Loucy (cell line): Measurements from ENCODE around the gene DDX39B.

Experiments
- H2AFZ ChIP-seq: fragments of 200-600 bp; sonication (generic); 2 replicates; pipeline ENCODE4 v1.6.0; 2016; ENCODE audit warnings: antibody characterized with exemption, mild to moderate bottlenecking, low read length, moderate library complexity
- H3F3A ChIP-seq: fragments of 200-600 bp; 2 replicates; pipeline ENCODE4 v1.6.0; 2016; ENCODE audit warnings: antibody characterized with exemption, low read depth, mild to moderate bottlenecking
- H3K27me3 ChIP-seq: fragments of 200-600 bp; sonication (generic); 2 replicates; pipeline ENCODE4 v1.6.1; 2014; ENCODE audit warnings: low read length, mild to moderate bottlenecking; ENCODE audit not compliant: insufficient read depth, poor library complexity, severe bottlenecking
- H3K36me3 ChIP-seq: fragments of 200-600 bp; sonication (generic); 2 replicates; pipeline ENCODE4 v1.6.1; 2016; ENCODE audit warnings: low read length; ENCODE audit not compliant: insufficient read depth
- H3K4me1 ChIP-seq: fragments of 200-600 bp; sonication (generic); 2 replicates; pipeline ENCODE4 v1.5.1; 2014; ENCODE audit warnings: low read length, mild to moderate bottlenecking; ENCODE audit not compliant: insufficient read depth, poor library complexity, severe bottlenecking
- H3K4me2 ChIP-seq: fragments of 200-600 bp; sonication (generic); 2 replicates; pipeline ENCODE4 v1.6.0; 2014; ENCODE audit warnings: antibody characterized with exemption, low read length, low read depth, mild to moderate bottlenecking; ENCODE audit not compliant: poor library complexity, severe bottlenecking
- H3K4me3 ChIP-seq: fragments of 200-600 bp; sonication (generic); 2 replicates; pipeline ENCODE4 v1.5.1; 2014; ENCODE audit warnings: low read length, mild to moderate bottlenecking, mixed read lengths; ENCODE audit not compliant: poor library complexity, severe bottlenecking
- H3K79me2 ChIP-seq: fragments of 200-600 bp; sonication (generic); 2 replicates; pipeline ENCODE4 v1.6.1; 2014; ENCODE audit warnings: low read length; ENCODE audit not compliant: insufficient read depth
- H3K9ac ChIP-seq: fragments of 200-600 bp; sonication (generic); 2 replicates; pipeline ENCODE4 v1.6.0; 2014; ENCODE audit warnings: mild to moderate bottlenecking, low read depth, low read length, moderate library complexity; ENCODE audit not compliant: poor library complexity, severe bottlenecking
- H3K9me2 ChIP-seq: fragments of 200-600 bp; sonication (generic); replicated peaks from 2 replicates; pipeline ENCODE4 v1.6.1; 2016; ENCODE audit warnings: low read depth, low read length, mixed read lengths
- H3K9me3 ChIP-seq: fragments of 200-600 bp; sonication (generic); 2 replicates; pipeline ENCODE4 v1.6.1; 2014; ENCODE audit warnings: mild to moderate bottlenecking, antibody characterized with exemption, low read length, low read depth; ENCODE audit not compliant: insufficient read depth
- H4K20me1 ChIP-seq: fragments of 200-600 bp; sonication (generic); 2 replicates; pipeline ENCODE4 v1.6.0; 2014; ENCODE audit warnings: antibody characterized with exemption, low read length, mild to moderate bottlenecking; ENCODE audit not compliant: insufficient read depth, poor library complexity, severe bottlenecking
- EZH2phosphoT487 ChIP-seq: fragments of 200-600 bp; IDR thresholded peaks from 2 replicates; pipeline ENCODE4 v1.6.1; 2018; ENCODE audit warnings: antibody characterized with exemption, mild to moderate bottlenecking, moderate library complexity, borderline replicate concordance
- TF ChIP-seq, protein P1 (sequence below): fragments of 200-600 bp; sonication (generic); conservative IDR thresholded peaks from 2 replicates; pipeline ENCODE4 v1.5.1; 2014; ENCODE audit warnings: mild to moderate bottlenecking, antibody characterized with exemption, low read length

The DDX39B gene

DNA sequence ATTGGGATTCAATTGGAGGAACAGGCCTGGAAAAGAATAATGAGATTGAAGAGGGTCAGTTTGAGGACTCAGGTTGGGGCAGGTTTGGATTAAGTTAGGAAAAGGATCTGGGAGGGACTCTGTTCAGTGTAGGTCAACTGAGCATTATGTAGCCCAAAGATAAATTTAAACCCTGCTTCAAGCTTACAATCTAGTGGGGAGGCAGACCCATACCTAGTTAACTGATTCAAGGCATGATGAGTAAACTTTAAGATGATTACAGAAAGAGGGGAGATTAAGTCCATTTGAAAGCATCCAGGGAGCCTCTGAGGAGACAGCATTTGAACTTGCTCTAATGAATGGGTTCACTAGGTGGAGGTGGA, 18.9 kb upstream of the DDX39B start:
- H3K79me2 ChIP-seq: peaks cover 29% of the 10 kb centered on the region; the same call in 1 of the 2 replicates
- no peak for TF ChIP-seq EZH2phosphoT487
- TF ChIP-seq, protein P1, sequence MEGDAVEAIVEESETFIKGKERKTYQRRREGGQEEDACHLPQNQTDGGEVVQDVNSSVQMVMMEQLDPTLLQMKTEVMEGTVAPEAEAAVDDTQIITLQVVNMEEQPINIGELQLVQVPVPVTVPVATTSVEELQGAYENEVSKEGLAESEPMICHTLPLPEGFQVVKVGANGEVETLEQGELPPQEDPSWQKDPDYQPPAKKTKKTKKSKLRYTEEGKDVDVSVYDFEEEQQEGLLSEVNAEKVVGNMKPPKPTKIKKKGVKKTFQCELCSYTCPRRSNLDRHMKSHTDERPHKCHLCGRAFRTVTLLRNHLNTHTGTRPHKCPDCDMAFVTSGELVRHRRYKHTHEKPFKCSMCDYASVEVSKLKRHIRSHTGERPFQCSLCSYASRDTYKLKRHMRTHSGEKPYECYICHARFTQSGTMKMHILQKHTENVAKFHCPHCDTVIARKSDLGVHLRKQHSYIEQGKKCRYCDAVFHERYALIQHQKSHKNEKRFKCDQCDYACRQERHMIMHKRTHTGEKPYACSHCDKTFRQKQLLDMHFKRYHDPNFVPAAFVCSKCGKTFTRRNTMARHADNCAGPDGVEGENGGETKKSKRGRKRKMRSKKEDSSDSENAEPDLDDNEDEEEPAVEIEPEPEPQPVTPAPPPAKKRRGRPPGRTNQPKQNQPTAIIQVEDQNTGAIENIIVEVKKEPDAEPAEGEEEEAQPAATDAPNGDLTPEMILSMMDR: no peak
- peaks cover 15% of the 10 kb centered on the region for H3F3A ChIP-seq
- H3K9me3 ChIP-seq: no peaks in the 10 kb centered on the region
- peaks cover 3% of the 10 kb centered on the region; the same call in 1 of the 2 replicates for H3K36me3 ChIP-seq
- peak overlapping the region; percentile 78 for H3K4me2 ChIP-seq
- no peaks in the 10 kb centered on the region for H3K9me2 ChIP-seq
- peak overlapping the region; percentile 69 for H3K9ac ChIP-seq
- peaks cover 81% of the 10 kb centered on the region for H3K4me1 ChIP-seq
- H3K4me3 ChIP-seq: peak overlapping the region; percentile 60
- H4K20me1 ChIP-seq: no peaks in the 10 kb centered on the region
- H2AFZ ChIP-seq: no peak overlapping the region
- no peaks in the 10 kb centered on the region for H3K27me3 ChIP-seq

DNA sequence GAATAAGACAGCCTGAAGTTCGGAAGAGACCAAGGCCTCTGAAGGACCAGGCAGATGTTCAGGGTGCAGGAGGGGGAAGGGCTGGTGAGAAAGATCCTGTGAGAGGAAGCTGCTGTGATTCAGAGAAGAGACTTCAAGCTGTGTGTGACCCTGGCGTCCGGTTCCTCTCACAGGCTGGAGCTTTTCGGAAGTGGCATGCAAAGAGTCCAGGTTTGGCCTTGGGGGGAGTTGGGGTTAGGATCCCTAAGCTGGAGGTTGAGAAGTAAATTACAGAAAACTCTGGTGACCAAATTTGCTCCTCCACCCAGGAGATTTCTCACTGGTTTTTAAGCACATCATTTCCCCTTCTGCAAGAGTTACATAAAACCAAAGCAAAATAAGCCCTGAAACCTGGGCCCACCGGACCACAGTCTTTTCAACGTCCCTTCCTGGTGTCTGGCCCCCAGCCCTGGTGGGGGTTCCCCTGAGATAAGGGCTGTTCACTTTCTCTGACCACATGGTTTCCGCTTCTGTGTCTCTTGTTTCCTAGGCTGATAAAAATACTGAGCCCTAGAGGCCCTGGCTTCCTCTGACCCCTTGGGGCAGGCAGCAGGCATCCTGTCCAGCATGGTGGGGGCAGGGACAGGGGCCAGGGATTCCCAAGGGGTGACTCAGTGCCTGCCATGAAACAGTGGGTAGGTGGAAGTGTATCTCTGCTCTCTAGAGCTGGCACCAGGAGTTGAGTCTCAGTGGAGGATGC, 18.3 kb upstream of the DDX39B start:
- Histone ChIP-seq H2AFZ (no peak overlapping the region), H3K36me3 (peaks cover 3% of the 10 kb centered on the region; the same call in 1 of the 2 replicates), H3K9me3 (no peaks in the 10 kb centered on the region), H3K79me2 (peaks cover 29% of the 10 kb centered on the region; the same call in 1 of the 2 replicates), H3K27me3 (no peaks in the 10 kb centered on the region), H3K4me2 (peak overlapping the region; percentile 78), H3K4me1 (peaks cover 81% of the 10 kb centered on the region), H3F3A (peaks cover 15% of the 10 kb centered on the region), H4K20me1 (no peaks in the 10 kb centered on the region), H3K4me3 (peak overlapping the region; percentile 60), H3K9me2 (no peaks in the 10 kb centered on the region), H3K9ac (peak overlapping the region; percentile 69)
- TF ChIP-seq EZH2phosphoT487: 0 out of 2 replicates have a peak, but pooled peaks have one; percentile 12
- TF ChIP-seq, protein P1: no peak

DNA sequence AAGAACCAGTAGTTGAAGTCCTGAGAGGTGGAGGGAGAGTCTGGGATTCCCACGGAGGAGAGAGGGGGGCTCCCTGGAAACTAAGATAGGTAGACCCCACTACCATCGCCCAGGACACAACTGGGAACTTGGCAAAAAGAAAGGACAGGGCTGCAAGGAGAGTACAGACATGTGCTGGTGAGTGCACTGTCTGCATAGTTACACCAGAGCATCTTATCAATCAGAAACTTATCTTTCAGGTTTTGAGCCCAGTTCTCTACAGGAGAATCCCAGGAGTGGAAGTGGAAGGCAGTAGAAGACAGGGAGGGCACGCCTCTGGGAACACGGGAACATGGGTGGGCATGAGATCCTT, 17.8 kb upstream of the DDX39B start:
- Histone ChIP-seq H3K4me3 (peak overlapping the region; percentile 60), H3K9me3 (no peaks in the 10 kb centered on the region), H3F3A (peaks cover 15% of the 10 kb centered on the region), H3K36me3 (peaks cover 3% of the 10 kb centered on the region; the same call in 1 of the 2 replicates), H3K9me2 (no peaks in the 10 kb centered on the region), H3K27me3 (no peaks in the 10 kb centered on the region), H4K20me1 (no peaks in the 10 kb centered on the region), H3K79me2 (peaks cover 29% of the 10 kb centered on the region; the same call in 1 of the 2 replicates), H2AFZ (no peak overlapping the region), H3K9ac (peak overlapping the region; percentile 69), H3K4me2 (peak overlapping the region; percentile 78), H3K4me1 (peaks cover 81% of the 10 kb centered on the region)
- TF ChIP-seq, protein P1: no peak
